A549 (cell line): Measurements from ENCODE around the gene TGFBR3.
"Not testable (repeated sequence)": the region's sequence is repeated elsewhere in the genome, so short reads cannot be mapped to it uniquely, and the experiment has no call there.

Source experiments
- CTCF ChIP-seq: fragments of >200 bp; sonication (Bioruptor Twin); formaldehyde crosslinking; IDR thresholded peaks from 3 replicates; pipeline ENCODE4 v1.5.1; 2016
- ELK1 ChIP-seq: fragments of 150-350 bp; IDR thresholded peaks from 2 replicates; pipeline ENCODE4 v1.6.1; 2014; ENCODE audit warnings: low read depth, mild to moderate bottlenecking, low read length
- HMGXB4 ChIP-seq: fragments of 250-450 bp; sonication (Bioruptor Pico); IDR thresholded peaks from 2 replicates; pipeline ENCODE4 v1.5.0; 2021; ENCODE audit warnings: mild to moderate bottlenecking, moderate library complexity, borderline replicate concordance
- RFX5 ChIP-seq: fragments of 450-650 bp; IDR thresholded peaks from 2 replicates; pipeline ENCODE4 v1.7.1; 2014; ENCODE audit warnings: antibody characterized with exemption, mild to moderate bottlenecking, moderate library complexity

- not testable (repeated sequence) for TF ChIP-seq CTCF; RFX5; HMGXB4 (CRISPR knock-in tag); ELK1
These were observed 45.7 kb downstream of the TGFBR3 start for GRCh38 chr1:91840276-91840675.
